ENCODE results near the gene HAPLN1.

DNA sequence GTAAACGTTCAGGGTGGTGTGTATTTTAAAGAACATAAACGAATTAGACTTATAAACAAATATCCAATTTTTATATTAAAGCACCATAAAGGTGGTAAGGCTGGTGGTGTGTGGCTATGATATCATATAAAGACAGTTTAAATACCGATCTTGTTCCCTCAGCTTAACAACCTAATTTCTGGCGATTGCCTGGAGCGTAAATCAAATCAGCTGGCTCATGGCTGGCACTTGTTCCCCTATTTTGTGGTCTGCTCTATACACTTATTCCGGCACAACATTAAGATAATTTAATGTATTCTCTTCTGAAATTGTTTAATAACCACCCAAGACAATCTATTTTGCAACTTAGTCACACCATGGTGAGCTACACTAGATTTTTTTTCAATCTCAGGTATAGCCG is 2.4 kb upstream of the HAPLN1 start:
- TF ChIP-seq, protein P1, sequence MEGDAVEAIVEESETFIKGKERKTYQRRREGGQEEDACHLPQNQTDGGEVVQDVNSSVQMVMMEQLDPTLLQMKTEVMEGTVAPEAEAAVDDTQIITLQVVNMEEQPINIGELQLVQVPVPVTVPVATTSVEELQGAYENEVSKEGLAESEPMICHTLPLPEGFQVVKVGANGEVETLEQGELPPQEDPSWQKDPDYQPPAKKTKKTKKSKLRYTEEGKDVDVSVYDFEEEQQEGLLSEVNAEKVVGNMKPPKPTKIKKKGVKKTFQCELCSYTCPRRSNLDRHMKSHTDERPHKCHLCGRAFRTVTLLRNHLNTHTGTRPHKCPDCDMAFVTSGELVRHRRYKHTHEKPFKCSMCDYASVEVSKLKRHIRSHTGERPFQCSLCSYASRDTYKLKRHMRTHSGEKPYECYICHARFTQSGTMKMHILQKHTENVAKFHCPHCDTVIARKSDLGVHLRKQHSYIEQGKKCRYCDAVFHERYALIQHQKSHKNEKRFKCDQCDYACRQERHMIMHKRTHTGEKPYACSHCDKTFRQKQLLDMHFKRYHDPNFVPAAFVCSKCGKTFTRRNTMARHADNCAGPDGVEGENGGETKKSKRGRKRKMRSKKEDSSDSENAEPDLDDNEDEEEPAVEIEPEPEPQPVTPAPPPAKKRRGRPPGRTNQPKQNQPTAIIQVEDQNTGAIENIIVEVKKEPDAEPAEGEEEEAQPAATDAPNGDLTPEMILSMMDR (conservative IDR thresholded peaks at IDR 0.05; ENCODE audit: low read depth, low read length): no peak
- TF ChIP-seq EZH2phosphoT487 (IDR thresholded peaks at IDR 0.05; ENCODE audit: borderline replicate concordance, low read length) (no peak), EZH2 (IDR thresholded peaks at IDR 0.05; ENCODE audit: low read length, unreplicated experiment) (no peak)

All from PC-3 (cell line).